Head of caudate nucleus (tissue), 42 donors: ENCODE results near the gene NKAIN2.
"Not testable (repeated sequence)": the region's sequence is repeated elsewhere in the genome, so short reads cannot be mapped to it uniquely, and the experiment has no call there.

Experiments
- DNase-seq, 42 donors: peaks; one replicate each; pipeline versions ENCODE4 v3.0.0 to v3.0.0-alpha.2; 2020 to 2021; ENCODE audit warnings: mixed read lengths in 7 of 42
- intact Hi-C: fragments of 100-400 bp; cut with DNase I; formaldehyde crosslinking; loops from one replicate; pipeline ENCODE4 v1.15.0; 2022

Gene NKAIN2

DNA sequence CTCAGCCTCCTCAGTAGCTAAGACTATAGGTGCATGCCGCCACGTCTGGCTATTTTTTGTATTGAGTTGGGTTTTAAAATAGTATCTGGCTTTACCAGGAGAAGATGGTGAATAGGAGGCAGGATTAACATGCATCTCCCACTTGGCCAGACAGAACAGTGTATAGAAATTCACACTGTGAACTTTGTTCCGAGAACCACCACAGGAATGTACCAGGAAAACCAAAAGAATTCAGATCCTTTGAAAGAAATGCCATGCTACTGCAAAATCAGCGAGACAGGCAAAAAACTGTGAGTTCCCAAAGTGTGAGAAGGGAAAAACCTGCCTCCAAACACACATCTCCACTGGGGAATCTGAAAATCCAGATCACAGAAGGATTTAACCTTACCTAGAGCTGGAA lies 327.6 kb downstream of the NKAIN2 start:
- intact Hi-C loops = no loop called here
- no peak for DNase-seq

DNA sequence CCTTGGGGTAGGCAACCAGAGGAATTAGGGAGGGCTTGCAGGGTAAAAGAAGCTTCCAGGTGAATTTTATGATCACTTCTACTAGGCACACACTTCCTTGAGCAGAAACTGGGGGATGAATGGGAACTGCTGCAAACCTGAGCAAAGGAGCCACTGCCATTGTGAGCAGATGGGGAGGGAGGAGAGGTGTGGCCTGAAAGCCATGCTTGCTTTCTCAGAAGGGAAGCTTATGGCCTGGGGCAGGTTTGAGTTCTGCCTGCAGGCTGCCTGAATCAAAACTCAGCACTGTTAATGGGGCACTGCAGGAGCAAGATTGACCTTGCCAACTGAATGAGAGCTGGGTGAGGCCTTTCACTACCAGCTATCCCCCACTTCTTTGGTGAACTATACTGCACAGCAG lies 328.1 kb downstream of the NKAIN2 start:
- intact Hi-C loops = no loop called here
- no peak for DNase-seq

DNA sequence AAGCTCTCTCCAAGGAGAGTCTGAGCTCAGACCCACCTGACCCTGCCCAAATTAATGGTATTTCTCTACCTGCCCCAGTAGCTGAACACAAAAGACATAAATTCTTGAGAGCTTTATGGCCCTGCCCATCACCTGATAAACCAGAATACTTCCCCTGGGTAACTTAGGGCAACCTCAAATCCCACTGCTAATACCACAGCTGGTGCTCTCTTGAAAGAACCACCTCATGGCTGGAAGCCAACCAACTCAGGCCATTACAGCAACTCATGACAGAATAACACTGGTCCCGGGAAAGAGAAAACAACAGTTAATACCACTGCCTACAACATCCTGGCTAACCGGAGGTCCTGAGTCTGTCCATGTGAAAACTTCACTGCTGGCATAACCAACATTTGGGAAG lies 328.6 kb downstream of the NKAIN2 start:
- DNase-seq = no peak
- intact Hi-C loops = no loop called here

DNA sequence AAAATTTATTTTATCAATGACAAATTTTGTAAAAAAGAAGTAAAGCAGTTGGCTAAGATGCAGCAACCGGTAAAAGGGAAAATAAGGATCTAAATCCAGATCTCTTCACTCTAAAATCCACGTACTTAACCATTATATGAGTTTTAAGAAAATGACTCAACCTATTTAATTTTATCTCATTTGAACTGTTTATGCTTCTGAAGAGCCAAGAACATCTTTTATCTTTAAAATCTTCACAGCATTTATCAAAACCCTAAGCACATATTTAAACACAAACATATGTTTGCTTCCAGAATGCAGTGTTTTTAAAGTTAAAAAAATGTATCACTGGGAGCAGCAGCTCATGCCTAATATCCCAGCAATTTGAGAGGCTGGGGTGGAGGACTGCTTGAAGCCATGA lies 339.2 kb downstream of the NKAIN2 start:
- intact Hi-C loops = no loop called here
- DNase-seq = no peak

DNA sequence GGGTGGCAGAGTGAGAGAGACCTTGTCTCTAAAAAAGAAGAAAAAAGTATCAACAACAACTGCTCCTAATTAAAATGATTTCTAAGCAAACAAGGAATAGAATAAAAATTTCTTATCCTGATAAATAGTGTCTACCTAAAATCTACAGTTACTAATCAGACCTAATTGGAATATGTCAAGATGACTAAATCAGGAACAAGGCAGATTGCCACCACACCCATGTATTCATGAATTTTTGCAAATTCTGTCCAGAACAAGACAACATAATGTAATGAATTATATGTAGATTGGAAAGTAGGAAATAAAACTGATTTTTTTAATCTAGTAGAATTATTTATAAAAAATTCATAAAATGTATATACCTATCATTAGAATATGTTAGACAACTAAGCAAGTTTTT lies 339.8 kb downstream of the NKAIN2 start:
- intact Hi-C loops = no loop called here
- DNase-seq = no peak

DNA sequence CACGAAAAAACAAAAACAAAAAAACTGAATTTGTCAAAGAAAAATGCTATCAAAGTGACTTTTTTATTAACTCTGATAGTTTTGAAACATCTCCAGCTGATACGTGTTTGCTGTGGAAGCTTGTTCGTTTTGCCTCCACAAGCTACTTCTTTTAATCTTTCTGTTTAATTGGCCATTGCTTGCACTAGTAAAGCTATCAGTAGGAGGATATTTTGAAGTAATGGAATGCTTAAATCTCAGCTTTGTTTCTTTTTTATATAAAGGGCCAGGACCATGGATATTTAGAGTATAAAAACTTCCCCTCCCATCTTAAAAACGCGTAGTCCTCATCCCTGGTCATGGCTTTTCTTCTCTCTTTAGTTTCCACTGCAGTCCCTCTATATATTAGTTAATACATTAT lies 344.0 kb downstream of the NKAIN2 start:
- no peak for DNase-seq
- intact Hi-C loops = no loop called here

DNA sequence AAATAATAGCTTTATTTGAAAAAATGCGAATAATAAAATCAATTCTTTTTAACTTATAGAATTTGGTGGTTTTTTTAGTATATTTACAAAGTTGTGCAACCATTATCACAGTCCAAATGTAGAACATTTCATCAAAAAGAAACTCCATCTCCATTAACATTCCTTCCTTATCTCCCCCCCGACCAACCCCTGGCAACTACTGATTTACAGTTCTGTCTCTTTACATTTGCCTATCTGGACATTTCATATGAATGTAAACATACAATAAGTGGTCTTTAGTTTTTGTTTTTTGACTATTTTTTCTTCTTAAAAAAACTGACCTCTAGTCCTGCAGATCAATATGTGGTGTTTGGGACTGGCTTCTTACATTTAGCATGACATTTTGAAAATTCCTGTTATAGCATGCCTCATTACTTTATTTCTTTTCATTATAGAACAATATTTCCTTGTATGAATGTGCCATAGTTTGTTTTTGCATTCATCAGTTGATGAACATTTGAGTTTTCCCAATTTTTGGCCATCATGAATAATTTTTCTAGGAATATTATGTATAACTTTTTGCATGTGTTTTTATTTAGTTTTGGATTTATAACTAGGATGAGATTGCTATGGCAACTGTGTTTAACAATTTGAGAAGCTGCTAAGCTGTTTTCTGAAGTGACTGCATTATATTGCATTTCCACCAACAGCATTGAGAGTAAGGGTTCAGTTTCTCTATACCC lies 344.7 kb downstream of the NKAIN2 start:
- no peak for DNase-seq
- intact Hi-C loops = no loop called here

DNA sequence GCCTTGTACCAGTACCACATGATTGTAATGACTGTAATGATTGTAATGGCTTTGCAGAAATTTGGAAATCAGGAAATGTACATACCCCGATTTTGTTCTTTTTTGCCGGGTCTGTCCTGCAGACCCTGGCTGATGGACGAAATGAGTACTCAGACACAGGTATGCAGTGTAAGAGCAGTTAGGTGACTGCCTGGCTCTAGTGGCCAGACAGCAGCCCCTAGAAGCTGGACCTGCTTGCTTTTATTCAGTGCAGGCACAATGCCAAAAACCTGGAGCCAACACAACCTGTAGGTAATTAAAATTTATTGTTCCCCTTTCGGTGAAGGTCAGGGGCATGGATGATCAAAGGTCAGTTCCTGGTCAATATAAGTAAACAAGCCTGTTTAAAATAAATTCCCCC lies 346.0 kb downstream of the NKAIN2 start:
- intact Hi-C loops = no loop called here
- DNase-seq = no peak

DNA sequence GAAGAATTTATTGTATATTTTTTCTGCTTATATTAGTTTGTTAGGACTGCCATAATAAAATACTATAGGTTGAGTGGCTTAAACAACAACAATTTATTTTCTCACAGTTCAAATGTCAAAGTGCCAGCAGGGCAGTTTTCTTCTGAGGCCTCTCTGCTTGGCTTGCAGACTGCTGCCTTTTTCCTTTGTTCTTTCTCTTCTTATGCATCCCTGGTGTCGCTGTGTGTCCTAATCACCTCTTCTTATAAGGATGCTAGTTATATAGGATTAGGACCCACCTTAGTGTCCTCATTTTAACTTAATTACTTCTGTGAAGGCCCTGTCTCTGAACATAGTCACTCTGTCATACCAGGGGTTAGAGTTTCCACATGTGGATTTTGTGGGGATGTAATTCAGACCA lies 354.4 kb downstream of the NKAIN2 start:
- intact Hi-C loops = no loop called here
- no peak for DNase-seq

DNA sequence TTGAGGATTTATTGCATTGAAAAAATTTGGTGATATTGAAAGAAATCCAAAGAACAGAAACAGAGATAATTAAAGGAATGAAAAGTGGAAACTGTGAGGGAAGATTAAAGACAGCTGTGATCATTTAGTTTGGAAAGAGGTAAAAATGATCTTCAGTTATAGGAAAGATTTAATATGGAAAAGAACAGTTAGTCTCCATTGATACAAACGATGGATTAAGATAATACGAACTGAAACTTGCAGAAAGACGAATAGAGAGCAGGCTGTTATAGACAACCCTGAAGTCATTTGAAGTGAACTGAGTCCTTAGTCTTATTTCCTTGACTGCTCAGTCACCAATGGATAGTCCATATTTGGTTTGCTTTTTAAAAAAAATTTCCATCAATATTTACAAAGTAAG lies 360.0 kb downstream of the NKAIN2 start:
- DNase-seq = no peak
- intact Hi-C loops = no loop called here

DNA sequence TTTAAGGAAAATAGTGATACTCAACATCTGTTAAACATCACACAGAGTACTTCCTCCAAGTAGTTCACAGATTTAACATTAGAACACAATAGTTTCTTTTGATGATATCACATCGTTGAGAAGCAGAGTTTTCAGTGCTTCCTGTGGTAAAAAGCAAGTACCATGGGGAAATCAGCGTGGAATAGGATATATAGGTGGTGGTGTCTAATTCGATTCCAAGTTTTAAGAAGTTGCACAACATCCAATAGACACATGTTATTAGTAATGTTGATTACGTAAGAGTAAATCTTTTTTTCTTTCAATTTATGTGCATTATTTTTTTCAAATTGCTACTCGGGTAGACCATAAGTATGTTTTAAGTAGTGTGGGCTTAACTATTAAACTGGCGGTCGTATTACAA lies 360.7 kb downstream of the NKAIN2 start:
- intact Hi-C loops = no loop called here
- DNase-seq = no peak

DNA sequence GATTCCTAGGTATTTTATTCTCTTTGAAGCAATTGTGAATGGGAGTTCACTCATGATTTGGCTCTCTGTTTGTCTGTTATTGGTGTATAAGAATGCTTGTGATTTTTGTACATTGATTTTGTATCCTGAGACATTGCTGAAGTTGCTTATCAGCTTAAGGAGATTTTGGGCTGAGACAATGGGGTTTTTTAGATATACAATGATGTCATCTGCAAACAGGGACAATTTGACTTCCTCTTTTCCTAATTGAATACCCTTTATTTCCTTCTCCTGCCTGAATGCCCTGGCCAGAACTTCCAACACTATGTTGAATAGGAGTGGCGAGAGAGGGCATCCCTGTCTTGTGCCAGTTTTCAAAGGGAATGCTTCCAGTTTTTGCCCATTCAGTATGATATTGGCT lies 363.6 kb downstream of the NKAIN2 start:
- DNase-seq, intact Hi-C loops: not testable (repeated sequence)

DNA sequence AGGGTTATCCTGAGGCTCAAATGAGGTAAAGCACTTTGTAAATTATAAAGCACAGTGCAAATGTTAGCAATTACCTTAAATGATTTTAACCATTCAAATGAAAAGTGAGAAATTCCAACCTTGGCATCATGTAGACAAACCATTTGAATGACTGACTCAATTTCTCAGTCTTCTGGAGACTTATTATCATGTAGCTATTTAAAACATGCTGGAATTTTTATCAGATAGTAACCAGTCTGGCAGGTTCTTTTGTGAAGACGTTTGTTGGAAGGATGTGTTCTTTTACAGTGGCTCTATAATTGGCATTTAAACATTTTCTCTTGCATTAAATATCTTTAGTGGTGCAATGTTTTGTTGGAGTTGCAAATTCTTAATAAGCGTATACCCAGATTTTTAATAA lies 386.6 kb downstream of the NKAIN2 start:
- no peak for DNase-seq
- intact Hi-C loops = no loop called here

DNA sequence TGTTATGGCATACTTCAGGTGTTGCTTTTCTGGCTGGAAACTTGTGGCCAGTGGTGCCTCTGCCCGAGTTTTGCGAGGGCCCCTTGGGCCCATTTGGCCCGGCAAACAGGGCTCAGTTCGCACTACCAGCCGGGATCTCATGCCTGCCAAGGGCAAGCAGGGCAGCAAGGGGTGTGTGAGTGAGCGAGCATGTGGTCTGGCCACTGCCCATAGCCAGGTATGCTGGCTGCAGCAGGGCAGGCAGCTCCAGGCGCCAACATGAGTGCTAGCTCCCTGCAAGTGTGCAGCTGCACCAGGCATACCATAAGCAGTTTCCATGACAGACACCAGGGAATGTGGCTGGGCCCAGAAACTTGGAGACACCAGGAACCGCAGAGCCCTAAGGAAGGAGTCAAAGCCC lies 389.5 kb downstream of the NKAIN2 start:
- DNase-seq = no peak
- intact Hi-C loops = no loop called here

DNA sequence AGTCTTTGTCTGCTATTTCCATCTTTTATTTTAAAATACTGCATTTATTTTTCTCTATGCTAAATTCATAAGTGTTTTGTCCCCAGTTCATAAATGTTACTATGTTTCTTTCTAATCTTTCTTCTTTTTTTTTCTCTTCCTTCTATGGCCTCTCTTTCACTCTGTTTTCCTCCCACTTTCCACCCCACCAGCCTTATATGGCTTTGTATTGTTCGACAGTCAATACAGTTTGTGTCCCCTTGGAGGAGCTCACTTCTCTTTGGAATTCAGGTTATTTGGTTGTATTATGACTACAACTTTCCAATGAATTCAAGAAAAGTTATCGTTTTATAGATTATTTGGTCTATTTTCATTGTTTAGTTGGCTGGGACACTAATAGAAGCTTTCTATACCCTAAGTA lies 393.5 kb downstream of the NKAIN2 start:
- intact Hi-C loops = no loop called here

DNA sequence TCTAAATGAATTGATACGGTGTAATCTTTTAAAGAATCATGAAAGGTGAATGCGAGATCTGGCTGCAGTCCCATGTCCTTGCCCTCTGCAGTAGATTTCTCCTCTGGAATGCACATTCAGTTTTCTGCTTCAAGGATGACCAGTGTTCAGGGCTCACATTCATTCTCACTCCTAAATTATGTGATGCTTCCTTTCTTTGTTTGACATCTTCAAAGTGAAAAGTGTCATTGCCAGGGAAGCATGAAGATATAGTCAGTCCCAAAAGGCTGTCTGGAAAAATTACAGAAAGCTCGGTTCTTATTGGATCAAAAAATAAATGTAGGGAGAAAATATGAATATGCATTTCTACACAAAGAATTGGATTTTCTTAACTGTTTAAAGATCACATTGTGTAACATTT lies 395.6 kb downstream of the NKAIN2 start:
- intact Hi-C loops = no loop called here
- DNase-seq = no peak

More for the DNA sequence above, 393.5 kb downstream of the NKAIN2 start:
- no peak for DNase-seq

DNA sequence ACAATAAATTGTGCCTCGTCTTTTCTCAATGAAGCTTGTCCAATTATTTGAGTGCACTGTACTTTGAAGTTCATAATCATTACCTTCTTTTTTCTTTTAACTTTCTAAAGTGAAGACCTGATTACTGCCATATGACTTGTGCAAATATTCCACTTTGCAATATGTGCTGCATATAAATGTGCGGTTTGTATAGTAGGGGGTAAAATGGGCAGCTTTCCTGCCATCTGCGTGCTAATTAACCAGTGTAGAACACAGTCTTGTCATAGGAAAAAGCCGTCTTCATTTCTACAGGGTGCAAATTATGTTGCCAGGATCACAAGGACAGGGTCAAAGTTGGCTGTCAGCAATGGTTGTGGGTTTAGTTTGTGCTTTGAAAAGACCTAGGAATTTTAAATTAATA lies 397.0 kb downstream of the NKAIN2 start:
- no peak for DNase-seq
- intact Hi-C loops = no loop called here

DNA sequence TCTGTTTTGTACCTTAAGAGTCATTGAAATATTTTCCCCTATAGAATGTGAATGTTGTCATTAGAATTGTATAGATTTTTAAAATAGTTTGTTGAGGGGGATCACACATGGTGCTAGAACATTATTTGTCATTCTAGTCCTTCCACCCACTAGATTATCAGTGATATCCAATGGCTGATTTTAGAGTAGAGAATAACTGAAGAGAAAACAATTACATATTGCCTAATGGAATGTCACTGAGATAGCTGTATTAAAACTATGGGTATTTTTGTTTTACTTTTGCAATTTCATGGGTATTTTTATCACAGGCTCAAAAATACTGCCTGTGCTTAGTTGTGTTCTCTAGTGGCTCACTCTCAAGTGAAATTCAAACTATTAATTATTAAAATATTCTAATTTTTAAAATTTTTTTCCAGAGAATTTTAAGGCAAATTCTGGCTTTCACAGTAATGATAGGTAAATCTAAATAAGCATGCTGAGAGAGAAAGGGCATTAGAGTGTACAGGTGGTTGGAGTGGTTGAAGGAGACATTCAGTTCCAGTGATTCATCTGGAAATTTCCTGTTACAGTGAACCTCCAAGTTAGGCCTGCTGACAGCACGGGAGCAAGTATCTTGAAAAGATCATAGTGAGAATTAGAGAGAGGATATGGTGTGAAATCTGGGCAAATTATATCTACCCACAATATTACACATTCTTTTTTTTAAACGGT lies 399.6 kb downstream of the NKAIN2 start:
- intact Hi-C loops = no loop called here

DNA sequence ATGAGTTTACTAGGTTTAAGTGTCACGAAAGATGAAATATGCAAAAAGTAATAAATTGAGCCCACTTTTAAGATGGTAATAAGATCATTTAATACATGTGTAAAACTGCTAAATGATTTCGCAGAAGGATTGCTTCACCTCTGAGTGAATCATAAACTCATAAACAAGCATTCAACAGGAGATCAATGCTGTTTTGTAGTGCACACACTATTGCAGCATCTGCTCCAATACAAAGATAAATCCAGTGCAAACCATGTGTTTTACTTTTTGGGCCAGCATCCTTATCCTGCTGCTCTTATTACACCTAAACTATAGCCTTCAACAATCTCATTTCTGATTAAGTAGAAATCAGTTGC lies 400.1 kb downstream of the NKAIN2 start:
- no peak for DNase-seq
- intact Hi-C loops = no loop called here

More for the DNA sequence above, 399.6 kb downstream of the NKAIN2 start:
- DNase-seq = no peak

DNA sequence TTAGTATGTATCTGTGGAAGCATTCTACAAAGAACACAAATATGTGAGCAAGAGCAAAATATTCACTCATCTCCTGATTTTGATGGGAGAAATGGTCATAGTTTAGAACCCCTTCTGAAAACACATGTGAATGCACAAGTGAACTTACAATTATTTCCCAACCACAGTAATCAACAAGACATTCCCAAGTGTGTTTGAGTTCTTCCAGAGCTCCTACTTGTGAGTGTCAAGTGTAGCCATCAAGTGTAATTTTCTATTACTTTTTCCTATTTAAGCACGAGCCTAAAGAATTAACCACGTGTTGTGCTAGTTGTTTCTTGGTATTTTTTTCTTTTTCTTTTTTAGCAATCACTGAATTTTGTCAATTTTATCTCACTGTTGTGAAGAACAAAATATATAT lies 402.3 kb downstream of the NKAIN2 start:
- intact Hi-C loops = no loop called here
- no peak for DNase-seq

DNA sequence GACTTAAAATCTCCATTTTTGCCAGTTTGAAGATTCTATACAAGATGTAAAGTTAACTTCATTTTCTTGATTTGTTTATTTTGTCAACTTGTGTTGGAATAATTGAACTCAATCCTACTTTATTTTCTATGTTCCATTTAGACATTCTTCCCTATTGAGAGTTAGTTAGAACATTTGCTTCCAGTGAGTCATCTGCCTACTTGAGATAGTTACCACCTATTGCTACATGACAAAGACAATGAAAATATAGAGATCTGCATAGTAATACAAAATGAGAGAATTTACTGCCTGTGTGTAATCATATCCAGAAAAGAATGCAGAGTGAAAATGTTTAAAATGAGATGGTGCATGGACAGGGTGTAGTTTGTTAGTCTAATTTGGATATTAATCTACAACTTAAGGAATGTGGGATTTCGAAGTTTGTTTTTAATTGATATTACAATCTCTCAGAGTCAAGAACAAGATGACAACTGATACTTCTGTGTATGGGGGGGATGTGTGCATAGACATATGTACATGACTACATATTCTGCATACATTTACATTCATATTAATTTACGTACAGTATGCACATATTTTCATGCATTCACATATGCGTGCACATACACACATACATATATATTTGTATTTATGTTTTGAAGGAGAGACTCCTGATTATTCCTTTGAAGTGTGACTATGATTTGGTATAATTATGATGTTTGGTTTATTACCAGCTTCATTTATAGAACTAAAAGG lies 420.1 kb downstream of the NKAIN2 start:
- no peak for DNase-seq
- intact Hi-C loops = no loop called here
